Keratinocyte (primary cell): ENCODE results near the gene FRAS1. TPM values are rescaled to one million over a fixed set of nuclear protein-coding genes. Genes with fewer than 3 reads are reported as not detected.

ENCODE experiments used
- DNase-seq: peaks from one replicate; pipeline ENCODE4 v3.0.0-alpha.2; 2011; ENCODE audit warnings: low read depth, missing footprints, low spot score
- FAIRE-seq: peaks from 2 replicates; lab custom pipeline; 2011; peaks lifted over from hg19 to GRCh38; lab: Jason Lieb, UNC
- H2AFZ ChIP-seq: 2 replicates; pipeline ENCODE4 v1.6.0; 2012; ENCODE audit warnings: low read length, control low read depth, inconsistent platforms; ENCODE audit not compliant: control insufficient read depth
- H3K27ac ChIP-seq: 2 replicates; pipeline ENCODE4 v1.5.1; 2011; ENCODE audit warnings: low read length; ENCODE audit not compliant: control insufficient read depth, insufficient read depth
- H3K27me3 ChIP-seq: 3 replicates; pipeline ENCODE4 v1.6.0; 2011; ENCODE audit warnings: low read length; ENCODE audit not compliant: control insufficient read depth, insufficient read depth; ENCODE audit errors: extremely low read depth
- H3K36me3 ChIP-seq, 2 experiments: 2 replicates in 1 of 2; 3 replicates in 1 of 2; pipeline ENCODE4 v1.5.1; 2011; ENCODE audit warnings: low read length in 2 of 2, mild to moderate bottlenecking in 1 of 2; ENCODE audit not compliant: control insufficient read depth in 2 of 2, insufficient read depth in 2 of 2; ENCODE audit errors: extremely low read depth in 1 of 2
- H3K4me1 ChIP-seq: 3 replicates; pipeline ENCODE4 v1.5.1; 2011; ENCODE audit warnings: low read length; ENCODE audit not compliant: control insufficient read depth, insufficient read depth; ENCODE audit errors: extremely low read depth
- H3K4me2 ChIP-seq: 3 replicates; pipeline ENCODE4 v1.6.0; 2011; ENCODE audit warnings: low read depth, low read length; ENCODE audit not compliant: control insufficient read depth, insufficient read depth; ENCODE audit errors: extremely low read depth
- H3K4me3 ChIP-seq, 3 experiments: fragments of 200-600 bp in 1 of 3; sonication (generic) in 1 of 3; 2 replicates in 2 of 3; 3 replicates in 1 of 3; pipeline ENCODE4 v1.5.1; 2011 to 2016; ENCODE audit warnings: low read length in 3 of 3, mild to moderate bottlenecking in 3 of 3, control low read depth in 2 of 3, inconsistent platforms in 1 of 3, low read depth in 1 of 3, mixed read lengths in 1 of 3, mixed run types in 1 of 3, moderate library complexity in 1 of 3; ENCODE audit not compliant: control insufficient read depth in 2 of 3, insufficient read depth in 2 of 3; ENCODE audit errors: extremely low read depth in 1 of 3
- H3K79me2 ChIP-seq: 2 replicates; pipeline ENCODE4 v1.6.0; 2012; ENCODE audit warnings: low read length; ENCODE audit not compliant: control insufficient read depth, insufficient read depth
- H3K9ac ChIP-seq: 3 replicates; pipeline ENCODE4 v1.6.0; 2011; ENCODE audit warnings: low read length; ENCODE audit not compliant: control insufficient read depth, insufficient read depth; ENCODE audit errors: extremely low read depth
- H3K9me1 ChIP-seq: 3 replicates; pipeline ENCODE4 v1.6.0; 2011; ENCODE audit warnings: low read length; ENCODE audit not compliant: control insufficient read depth, insufficient read depth; ENCODE audit errors: extremely low read depth
- H3K9me3 ChIP-seq: 2 replicates; pipeline ENCODE4 v1.5.1; 2012; ENCODE audit warnings: low read depth, low read length; ENCODE audit not compliant: control insufficient read depth
- H4K20me1 ChIP-seq: 3 replicates; pipeline ENCODE4 v1.6.0; 2011; ENCODE audit warnings: low read length; ENCODE audit not compliant: control insufficient read depth, insufficient read depth; ENCODE audit errors: extremely low read depth
- EZH2 ChIP-seq: IDR thresholded peaks from one replicate; pipeline ENCODE4 v1.6.1; 2012; ENCODE audit warnings: inconsistent platforms, mild to moderate bottlenecking, low read length, moderate library complexity
- dilution Hi-C: fragments of 300-500 bp; cut with MboI; formaldehyde crosslinking; loops from one replicate; pipeline ENCODE4 v1.7.0; 2020; ENCODE audit warnings: low sequenced_read_pairs; ENCODE audit not compliant: extremely low pct_ligation_motif_present
- polyA plus RNA-seq, 5 experiments: library from polyadenylated mRNA; depleted of rRNA in 3 of 5; stranded (reverse) in 3 of 5; stranded (forward) in 1 of 5; unstranded in 1 of 5; fragments of >200 nt; gene quantifications; 1 replicate in 1 of 5; 2 replicates in 3 of 5; 3 replicates in 1 of 5; pipeline versions ENCODE4 v1.2.1 to v1.2.3, GENCODE V29; 2011 to 2012; ENCODE audit warnings: missing spikeins in 2 of 5, low read depth in 1 of 5, low replicate concordance in 1 of 5
- TF ChIP-seq, protein P1 (sequence below), 3 experiments: IDR thresholded peaks in 1 of 3; conservative IDR thresholded peaks in 1 of 3; optimal IDR thresholded peaks in 1 of 3; 2 replicates in 2 of 3; 3 replicates in 1 of 3; pipeline versions ENCODE3 to v1.5.1; 2011; ENCODE audit warnings: low read length in 3 of 3, mild to moderate bottlenecking in 3 of 3, moderate library complexity in 2 of 3, control low read depth in 1 of 3, inconsistent platforms in 1 of 3; ENCODE audit not compliant: insufficient read depth in 2 of 3; ENCODE audit errors: extremely low read depth in 1 of 3

Gene FRAS1
- polyA plus RNA-seq, 1 donor (not counting 4 experiments of a cell fraction or from before 2014, with no cell fraction given), result 3.5 TPM

DNA sequence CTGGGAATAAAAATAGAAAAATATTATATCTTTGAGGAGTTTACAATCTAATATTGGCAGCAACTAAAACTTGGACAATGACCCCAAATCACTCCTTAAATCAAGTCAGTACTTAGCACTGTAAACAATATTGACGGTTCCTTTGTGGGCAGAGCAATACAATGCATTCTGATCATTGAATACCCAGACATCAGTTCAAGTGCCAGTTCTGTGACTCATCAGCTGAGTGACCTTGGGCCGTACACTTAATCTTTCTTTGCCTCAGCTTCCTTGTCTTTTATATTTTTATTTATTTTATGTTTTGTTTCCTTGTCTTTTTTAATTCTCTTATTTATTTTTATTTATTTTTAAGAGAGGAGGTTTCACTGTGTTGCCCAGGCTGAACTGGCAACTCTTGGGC lies 382.2 kb downstream of the FRAS1 start:
- dilution Hi-C loops, result no loop called here
- peaks cover 0 to 1% of the 10 kb centered on the region in 2 experiments for H3K36me3 ChIP-seq
- no peak overlapping the region for H3K4me2 ChIP-seq
- no peak overlapping the region for H3K4me3 ChIP-seq
- H4K20me1 ChIP-seq, result no peaks in the 10 kb centered on the region
- H3K9me3 ChIP-seq, result no peaks in the 10 kb centered on the region
- H3K4me1 ChIP-seq, result no peaks in the 10 kb centered on the region
- no peak for TF ChIP-seq EZH2
- TF ChIP-seq, protein P1, sequence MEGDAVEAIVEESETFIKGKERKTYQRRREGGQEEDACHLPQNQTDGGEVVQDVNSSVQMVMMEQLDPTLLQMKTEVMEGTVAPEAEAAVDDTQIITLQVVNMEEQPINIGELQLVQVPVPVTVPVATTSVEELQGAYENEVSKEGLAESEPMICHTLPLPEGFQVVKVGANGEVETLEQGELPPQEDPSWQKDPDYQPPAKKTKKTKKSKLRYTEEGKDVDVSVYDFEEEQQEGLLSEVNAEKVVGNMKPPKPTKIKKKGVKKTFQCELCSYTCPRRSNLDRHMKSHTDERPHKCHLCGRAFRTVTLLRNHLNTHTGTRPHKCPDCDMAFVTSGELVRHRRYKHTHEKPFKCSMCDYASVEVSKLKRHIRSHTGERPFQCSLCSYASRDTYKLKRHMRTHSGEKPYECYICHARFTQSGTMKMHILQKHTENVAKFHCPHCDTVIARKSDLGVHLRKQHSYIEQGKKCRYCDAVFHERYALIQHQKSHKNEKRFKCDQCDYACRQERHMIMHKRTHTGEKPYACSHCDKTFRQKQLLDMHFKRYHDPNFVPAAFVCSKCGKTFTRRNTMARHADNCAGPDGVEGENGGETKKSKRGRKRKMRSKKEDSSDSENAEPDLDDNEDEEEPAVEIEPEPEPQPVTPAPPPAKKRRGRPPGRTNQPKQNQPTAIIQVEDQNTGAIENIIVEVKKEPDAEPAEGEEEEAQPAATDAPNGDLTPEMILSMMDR (optimal IDR thresholded peaks at IDR 0.05 in 1 of 3, IDR thresholded peaks at IDR 0.05 in 1 of 3, conservative IDR thresholded peaks at IDR 0.05 in 1 of 3; ENCODE audit: extremely low read depth in 1 of 3, insufficient read depth in 2 of 3, low read length in 3 of 3), result no peak
- no peaks in the 10 kb centered on the region for H3K9me1 ChIP-seq
- H2AFZ ChIP-seq, result no peak overlapping the region
- no peak overlapping the region for H3K27ac ChIP-seq
- FAIRE-seq, result no peak
- DNase-seq, result no peak
- H3K27me3 ChIP-seq, result no peaks in the 10 kb centered on the region
- H3K9ac ChIP-seq, result no peak overlapping the region
- no peaks in the 10 kb centered on the region for H3K79me2 ChIP-seq

DNA sequence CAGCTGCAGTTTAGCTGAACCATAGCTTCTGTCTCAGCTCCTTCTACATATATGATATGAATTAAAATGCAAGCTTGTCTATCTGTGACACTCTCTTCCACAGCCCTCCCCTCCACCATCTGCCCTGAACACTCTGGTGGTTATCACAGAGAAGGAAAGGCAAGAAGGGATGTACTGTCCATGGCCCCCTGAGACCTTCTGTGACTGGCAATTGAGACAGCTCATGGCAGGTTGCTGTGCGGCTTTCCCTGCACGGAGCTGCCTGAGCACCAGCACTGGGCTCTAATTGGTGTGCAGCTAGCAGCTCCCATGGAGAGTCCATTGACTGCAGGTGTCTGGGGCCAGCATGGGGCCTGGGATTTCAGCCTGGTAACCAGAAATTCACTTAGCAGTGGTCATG lies 384.6 kb downstream of the FRAS1 start:
- TF ChIP-seq EZH2, result no peak
- TF ChIP-seq, protein P1 (optimal IDR thresholded peaks at IDR 0.05 in 1 of 3, IDR thresholded peaks at IDR 0.05 in 1 of 3, conservative IDR thresholded peaks at IDR 0.05 in 1 of 3; ENCODE audit: extremely low read depth in 1 of 3, insufficient read depth in 2 of 3, low read length in 3 of 3), result no peak
- Histone ChIP-seq H3K9ac (no peak overlapping the region), H4K20me1 (no peaks in the 10 kb centered on the region), H3K4me2 (no peak overlapping the region), H3K36me3 (peaks cover 0 to 1% of the 10 kb centered on the region in 2 experiments), H3K4me3 (no peak overlapping the region), H3K4me1 (no peaks in the 10 kb centered on the region), H3K27me3 (no peaks in the 10 kb centered on the region), H3K79me2 (no peaks in the 10 kb centered on the region), H3K9me1 (no peaks in the 10 kb centered on the region), H3K27ac (no peak overlapping the region), H2AFZ (no peak overlapping the region), H3K9me3 (no peaks in the 10 kb centered on the region)
- FAIRE-seq, result no peak
- dilution Hi-C loops, result no loop called here
- no peak for DNase-seq
